Measurements from ENCODE around the gene TPRG1. TPM values are rescaled to one million over a fixed set of nuclear protein-coding genes. Genes with fewer than 3 reads are reported as not detected.

Gene TPRG1
- total RNA-seq, 1 donor: 0.45 TPM

DNA sequence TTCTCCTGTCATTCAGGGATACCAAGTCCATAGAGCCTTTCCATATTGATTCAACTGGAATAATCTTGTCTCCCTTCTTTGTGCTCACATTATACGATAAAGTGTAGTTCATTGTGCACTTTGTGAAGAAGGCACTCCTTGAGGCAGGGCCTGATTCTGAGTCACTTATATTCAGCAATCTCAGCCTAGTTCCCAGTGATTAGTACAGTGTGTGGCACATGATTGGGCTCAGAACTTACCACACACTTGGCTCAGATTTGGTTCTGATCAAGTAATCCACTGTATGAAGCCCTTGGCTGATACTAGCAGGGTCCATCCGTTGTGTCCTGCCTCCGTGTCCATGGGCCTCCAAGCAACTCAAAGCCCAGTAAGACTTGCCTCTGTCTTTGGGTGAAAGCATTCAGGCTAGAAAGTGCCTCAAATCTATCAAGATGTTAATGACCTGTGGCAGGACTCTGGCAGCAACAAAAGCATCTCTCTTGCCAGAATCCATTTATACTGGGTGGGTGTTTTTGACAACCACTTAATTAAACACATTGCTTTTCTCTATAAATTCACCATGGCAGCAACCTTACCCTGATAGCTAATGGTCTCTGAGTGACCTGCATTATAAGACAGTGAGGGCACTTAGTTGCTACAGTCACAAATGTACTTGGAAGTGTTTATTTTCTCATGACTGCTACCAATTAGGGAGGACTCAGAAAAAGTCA is 51.3 kb downstream of the TPRG1 start:
- TF ChIP-seq, protein P1, sequence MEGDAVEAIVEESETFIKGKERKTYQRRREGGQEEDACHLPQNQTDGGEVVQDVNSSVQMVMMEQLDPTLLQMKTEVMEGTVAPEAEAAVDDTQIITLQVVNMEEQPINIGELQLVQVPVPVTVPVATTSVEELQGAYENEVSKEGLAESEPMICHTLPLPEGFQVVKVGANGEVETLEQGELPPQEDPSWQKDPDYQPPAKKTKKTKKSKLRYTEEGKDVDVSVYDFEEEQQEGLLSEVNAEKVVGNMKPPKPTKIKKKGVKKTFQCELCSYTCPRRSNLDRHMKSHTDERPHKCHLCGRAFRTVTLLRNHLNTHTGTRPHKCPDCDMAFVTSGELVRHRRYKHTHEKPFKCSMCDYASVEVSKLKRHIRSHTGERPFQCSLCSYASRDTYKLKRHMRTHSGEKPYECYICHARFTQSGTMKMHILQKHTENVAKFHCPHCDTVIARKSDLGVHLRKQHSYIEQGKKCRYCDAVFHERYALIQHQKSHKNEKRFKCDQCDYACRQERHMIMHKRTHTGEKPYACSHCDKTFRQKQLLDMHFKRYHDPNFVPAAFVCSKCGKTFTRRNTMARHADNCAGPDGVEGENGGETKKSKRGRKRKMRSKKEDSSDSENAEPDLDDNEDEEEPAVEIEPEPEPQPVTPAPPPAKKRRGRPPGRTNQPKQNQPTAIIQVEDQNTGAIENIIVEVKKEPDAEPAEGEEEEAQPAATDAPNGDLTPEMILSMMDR (IDR thresholded peaks at IDR 0.05; ENCODE audit: insufficient read depth, low read length): no peak
- DNase-seq (ENCODE audit: low read depth): no peak

DNA sequence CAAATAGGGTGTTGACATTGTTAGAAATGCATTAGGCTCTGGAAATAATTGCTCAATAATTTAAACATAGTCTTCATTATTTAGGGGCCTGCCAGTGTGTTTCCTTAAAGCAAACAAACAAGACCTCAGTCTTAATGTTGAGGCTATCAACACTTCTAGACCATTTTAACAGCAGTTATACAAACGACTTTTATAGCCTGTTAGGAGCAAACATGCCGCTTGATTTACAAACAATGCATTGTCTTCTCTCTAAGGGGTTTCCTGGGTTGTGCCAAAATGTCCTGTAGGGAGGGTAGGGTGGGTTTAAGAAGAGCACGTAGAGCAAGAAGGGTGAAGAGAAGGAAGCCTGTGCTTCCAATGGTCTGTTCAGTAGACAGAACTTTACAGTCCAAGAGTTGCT is 53.7 kb downstream of the TPRG1 start:
- TF ChIP-seq, protein P1 (IDR thresholded peaks at IDR 0.05; ENCODE audit: insufficient read depth, low read length): no peak
- DNase-seq (ENCODE audit: low read depth): no peak

More for the DNA sequence above, 51.3 kb downstream of the TPRG1 start:
- no peak overlapping the region for H3K4me3 ChIP-seq (ENCODE audit: low read depth, low read length)

DNA sequence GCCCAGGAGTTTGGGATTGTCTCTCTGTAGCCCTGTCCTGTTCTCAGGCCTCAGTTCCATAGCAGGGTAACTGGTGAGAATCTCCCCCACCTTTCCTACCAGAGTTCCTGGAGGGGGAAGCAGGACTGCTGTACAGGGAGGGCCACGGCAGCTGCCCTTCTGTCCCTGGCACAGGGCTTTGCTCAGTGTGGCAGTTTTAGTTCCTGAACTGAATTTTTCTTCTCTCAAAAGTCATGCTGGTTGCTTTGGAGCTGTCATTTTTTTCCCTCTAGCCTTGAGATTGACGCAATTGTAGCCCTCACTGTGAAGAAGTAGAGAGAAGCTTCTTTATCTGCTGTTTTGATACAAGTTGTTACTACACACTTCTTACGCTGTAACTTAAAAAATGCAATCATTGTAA is 55.5 kb downstream of the TPRG1 start:
- DNase-seq (ENCODE audit: low read depth): no peak
- no peak overlapping the region for H3K4me3 ChIP-seq (ENCODE audit: low read depth, low read length)
- TF ChIP-seq, protein P1 (IDR thresholded peaks at IDR 0.05; ENCODE audit: insufficient read depth, low read length): no peak

More for the DNA sequence above, 53.7 kb downstream of the TPRG1 start:
- H3K4me3 ChIP-seq (ENCODE audit: low read depth, low read length): no peak overlapping the region

DNA sequence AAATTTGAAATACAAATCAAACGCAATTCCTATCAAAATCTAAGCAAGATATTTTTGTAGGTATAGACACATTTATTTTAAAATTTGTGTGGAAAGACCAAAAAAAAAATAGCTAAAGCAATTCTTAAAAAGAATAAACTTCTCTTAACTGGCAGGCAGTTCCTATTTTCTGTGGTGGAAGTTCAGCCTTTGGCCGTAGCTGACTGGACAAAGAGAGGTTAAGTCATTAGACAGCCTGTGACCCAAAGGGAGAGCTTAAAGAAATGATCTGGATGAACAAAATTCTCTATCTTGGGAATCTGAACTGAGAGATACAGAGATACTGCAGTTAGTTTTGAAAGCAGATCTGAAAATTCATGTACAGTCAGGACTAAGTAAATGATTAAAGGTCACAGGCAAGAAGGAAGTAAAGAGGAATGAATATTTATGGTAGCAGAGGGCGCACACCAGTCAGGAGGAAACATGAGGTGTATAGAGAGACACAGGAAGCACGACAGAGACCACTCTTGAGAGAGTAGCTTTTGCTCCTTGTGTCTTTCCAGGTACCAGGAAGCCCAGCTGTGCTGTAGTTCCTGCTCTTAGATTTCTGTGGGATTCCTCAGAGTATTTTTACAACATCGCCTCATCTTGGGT is 57.5 kb downstream of the TPRG1 start:
- DNase-seq (ENCODE audit: low read depth): no peak
- TF ChIP-seq, protein P1 (IDR thresholded peaks at IDR 0.05; ENCODE audit: insufficient read depth, low read length): no peak
- no peak overlapping the region for H3K4me3 ChIP-seq (ENCODE audit: low read depth, low read length)

DNA sequence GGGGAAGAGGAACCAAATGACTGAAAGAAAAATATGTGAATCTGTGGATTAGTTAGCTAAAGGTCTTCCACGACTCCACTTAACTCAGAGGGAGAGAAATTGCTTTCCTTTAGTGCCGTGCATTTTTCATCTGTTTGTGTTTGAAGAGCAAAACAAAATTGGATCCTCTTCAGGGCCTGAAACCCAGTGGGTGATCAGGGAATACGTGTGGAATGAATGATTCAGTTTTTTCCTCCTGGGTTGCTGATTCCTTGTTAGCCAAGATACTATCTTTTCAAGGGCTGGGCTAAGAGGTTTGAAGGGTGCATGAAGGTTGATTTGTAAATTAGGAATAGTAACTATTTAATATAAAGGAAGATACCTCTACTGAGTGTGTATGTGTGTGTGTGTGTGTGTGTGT is 61.0 kb downstream of the TPRG1 start:
- DNase-seq (ENCODE audit: low read depth): no peak
- no peak overlapping the region for H3K4me3 ChIP-seq (ENCODE audit: low read depth, low read length)
- TF ChIP-seq, protein P1 (IDR thresholded peaks at IDR 0.05; ENCODE audit: insufficient read depth, low read length): no peak

DNA sequence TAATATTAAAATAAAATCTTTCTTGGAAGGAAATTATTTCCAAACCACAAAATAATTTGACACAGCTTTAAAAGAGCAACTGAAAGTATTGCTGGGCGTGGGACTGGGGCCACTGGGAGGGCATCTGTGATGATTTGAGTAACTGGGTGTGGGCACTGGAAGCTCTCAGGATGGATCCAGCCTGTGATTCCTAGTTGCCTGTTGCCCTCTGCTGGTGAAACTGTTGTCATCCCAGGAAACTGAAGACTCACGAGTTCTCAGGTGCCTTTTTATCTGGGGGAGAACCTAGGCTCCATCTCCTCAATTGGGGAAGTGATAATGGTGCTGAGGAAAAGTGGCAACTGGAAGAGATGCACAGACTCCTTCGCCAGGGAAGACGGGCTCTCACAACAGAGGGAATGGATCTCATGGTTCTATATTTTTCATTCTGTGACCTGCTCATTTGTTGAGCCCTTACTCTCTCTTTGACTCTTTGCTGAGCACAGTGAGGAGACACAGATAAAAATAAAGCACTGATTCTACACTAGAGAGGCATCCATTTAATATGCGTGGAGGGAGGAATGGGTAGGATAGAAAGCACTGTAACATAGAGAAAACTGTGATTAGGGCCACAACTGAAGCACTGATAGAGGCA is 61.6 kb downstream of the TPRG1 start:
- no peak overlapping the region for H3K4me3 ChIP-seq (ENCODE audit: low read depth, low read length)
- DNase-seq (ENCODE audit: low read depth): peak; percentile 83
- TF ChIP-seq, protein P1 (IDR thresholded peaks at IDR 0.05; ENCODE audit: insufficient read depth, low read length): peak; percentile 79
